Measurements from ENCODE around the gene PAIP1.

PAIP1 gene

DNA sequence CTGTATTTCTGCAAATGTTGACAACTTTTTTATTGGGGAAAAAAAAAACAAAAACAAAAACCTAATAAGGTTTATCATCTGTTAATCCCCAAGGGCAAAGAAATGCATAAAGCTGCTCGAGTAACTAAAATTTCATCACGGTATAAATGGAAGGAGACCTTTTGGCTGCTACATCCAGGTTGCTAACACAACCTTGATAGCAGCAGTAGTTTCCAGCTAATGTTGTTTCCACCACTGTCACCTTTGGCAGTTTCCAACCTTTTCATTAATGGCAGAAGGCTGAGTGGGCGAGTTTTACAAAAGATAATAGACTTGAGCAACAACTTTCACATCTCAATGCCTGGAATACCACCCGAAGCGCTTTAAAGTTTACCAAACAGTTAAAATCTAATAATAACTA is 8.5 kb downstream of the PAIP1 start:
- Histone ChIP-seq H3K9me3 (ENCODE audit: low read length) (no peaks in the 10 kb centered on the region), H3K9me2 (ENCODE audit: low read depth, low read length) (no peaks in the 10 kb centered on the region), H3K79me2 (ENCODE audit: insufficient read depth, low read length) (peaks cover 25% of the 10 kb centered on the region), H3K27me3 (ENCODE audit: insufficient read depth, low read length) (no peaks in the 10 kb centered on the region), H2AFZ (ENCODE audit: low read length) (no peak overlapping the region), H3K4me3 (ENCODE audit: low read depth, low read length, poor library complexity, severe bottlenecking) (no peak overlapping the region), H3K4me2 (ENCODE audit: low read length) (no peak overlapping the region), H3K4me1 (ENCODE audit: insufficient read depth, low read length, severe bottlenecking) (peaks cover 28% of the 10 kb centered on the region), H3K9ac (ENCODE audit: low read length) (no peak overlapping the region), H3K36me3 (ENCODE audit: insufficient read depth, low read length) (peaks cover 86% of the 10 kb centered on the region), H3K27ac (ENCODE audit: low read depth, low read length, poor library complexity, severe bottlenecking) (no peak overlapping the region), H3F3A (ENCODE audit: insufficient read depth, low read length) (no peaks in the 10 kb centered on the region), H4K20me1 (ENCODE audit: insufficient read depth, low read length) (no peaks in the 10 kb centered on the region)
- TF ChIP-seq, protein P1, sequence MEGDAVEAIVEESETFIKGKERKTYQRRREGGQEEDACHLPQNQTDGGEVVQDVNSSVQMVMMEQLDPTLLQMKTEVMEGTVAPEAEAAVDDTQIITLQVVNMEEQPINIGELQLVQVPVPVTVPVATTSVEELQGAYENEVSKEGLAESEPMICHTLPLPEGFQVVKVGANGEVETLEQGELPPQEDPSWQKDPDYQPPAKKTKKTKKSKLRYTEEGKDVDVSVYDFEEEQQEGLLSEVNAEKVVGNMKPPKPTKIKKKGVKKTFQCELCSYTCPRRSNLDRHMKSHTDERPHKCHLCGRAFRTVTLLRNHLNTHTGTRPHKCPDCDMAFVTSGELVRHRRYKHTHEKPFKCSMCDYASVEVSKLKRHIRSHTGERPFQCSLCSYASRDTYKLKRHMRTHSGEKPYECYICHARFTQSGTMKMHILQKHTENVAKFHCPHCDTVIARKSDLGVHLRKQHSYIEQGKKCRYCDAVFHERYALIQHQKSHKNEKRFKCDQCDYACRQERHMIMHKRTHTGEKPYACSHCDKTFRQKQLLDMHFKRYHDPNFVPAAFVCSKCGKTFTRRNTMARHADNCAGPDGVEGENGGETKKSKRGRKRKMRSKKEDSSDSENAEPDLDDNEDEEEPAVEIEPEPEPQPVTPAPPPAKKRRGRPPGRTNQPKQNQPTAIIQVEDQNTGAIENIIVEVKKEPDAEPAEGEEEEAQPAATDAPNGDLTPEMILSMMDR (IDR thresholded peaks at IDR 0.05; ENCODE audit: low read length) = no peak
- no peak for TF ChIP-seq EZH2 (IDR thresholded peaks at IDR 0.05; ENCODE audit: borderline replicate concordance, low read length)

DNA sequence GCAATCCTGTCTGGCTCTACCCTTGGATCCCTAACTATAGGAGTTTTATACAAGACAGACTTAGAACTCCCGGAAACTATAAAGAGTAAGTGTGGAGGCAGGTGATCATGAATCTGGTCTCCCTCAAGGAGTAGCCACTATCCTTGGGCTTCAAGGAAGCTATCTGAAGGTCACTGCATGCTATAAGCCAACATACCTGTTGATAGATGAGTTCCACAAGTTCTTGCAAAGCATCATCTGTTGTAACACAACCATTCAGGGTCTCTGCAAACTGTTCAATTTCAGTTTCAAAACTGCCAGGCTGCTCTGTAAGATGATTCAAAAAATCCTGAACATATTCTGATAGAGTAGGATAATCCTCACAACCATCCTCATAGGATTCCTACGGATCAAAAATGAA is 9.3 kb downstream of the PAIP1 start:
- no peak overlapping the region for H3K4me2 ChIP-seq (ENCODE audit: low read length)
- no peaks in the 10 kb centered on the region for H3F3A ChIP-seq (ENCODE audit: insufficient read depth, low read length)
- H3K79me2 ChIP-seq (ENCODE audit: insufficient read depth, low read length) = peaks cover 17% of the 10 kb centered on the region; the same call in 1 of the 2 replicates
- no peak overlapping the region for H3K4me3 ChIP-seq (ENCODE audit: low read depth, low read length, poor library complexity, severe bottlenecking)
- H2AFZ ChIP-seq (ENCODE audit: low read length) = no peak overlapping the region
- H3K36me3 ChIP-seq (ENCODE audit: insufficient read depth, low read length) = peaks cover 86% of the 10 kb centered on the region
- H3K9me3 ChIP-seq (ENCODE audit: low read length) = no peaks in the 10 kb centered on the region
- TF ChIP-seq, protein P1 (IDR thresholded peaks at IDR 0.05; ENCODE audit: low read length) = no peak
- no peak for TF ChIP-seq EZH2 (IDR thresholded peaks at IDR 0.05; ENCODE audit: borderline replicate concordance, low read length)
- H4K20me1 ChIP-seq (ENCODE audit: insufficient read depth, low read length) = no peaks in the 10 kb centered on the region
- peaks cover 20% of the 10 kb centered on the region for H3K4me1 ChIP-seq (ENCODE audit: insufficient read depth, low read length, severe bottlenecking)
- no peak overlapping the region for H3K9ac ChIP-seq (ENCODE audit: low read length)
- no peaks in the 10 kb centered on the region for H3K27me3 ChIP-seq (ENCODE audit: insufficient read depth, low read length)
- H3K27ac ChIP-seq (ENCODE audit: low read depth, low read length, poor library complexity, severe bottlenecking) = no peak overlapping the region
- no peaks in the 10 kb centered on the region for H3K9me2 ChIP-seq (ENCODE audit: low read depth, low read length)

DNA sequence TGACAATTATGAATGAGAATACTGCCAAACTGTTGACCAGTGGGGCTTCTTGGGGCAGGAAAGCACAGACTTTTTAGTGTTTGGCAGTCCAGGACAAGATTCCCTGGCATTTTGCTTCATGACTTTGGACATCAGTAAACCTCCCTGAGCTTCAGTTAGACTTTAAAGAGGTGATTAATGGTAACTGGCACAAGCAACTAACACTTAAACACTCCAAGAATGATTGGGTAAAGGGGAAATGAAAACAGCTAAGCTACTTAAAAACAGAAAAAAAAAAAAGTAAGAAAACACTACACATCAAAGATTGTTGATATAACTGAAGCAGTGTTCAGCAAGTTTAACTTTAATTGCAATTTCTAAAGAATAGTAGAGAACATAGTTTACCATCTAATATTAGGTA is 13.4 kb downstream of the PAIP1 start:
- Histone ChIP-seq H4K20me1 (ENCODE audit: insufficient read depth, low read length) (no peaks in the 10 kb centered on the region), H3K4me1 (ENCODE audit: insufficient read depth, low read length, severe bottlenecking) (no peaks in the 10 kb centered on the region)

More for the DNA sequence above, 13.4 kb downstream of the PAIP1 start:
- H3K36me3 ChIP-seq (ENCODE audit: insufficient read depth, low read length) = peaks cover 85% of the 10 kb centered on the region
- TF ChIP-seq, protein P1 (IDR thresholded peaks at IDR 0.05; ENCODE audit: low read length) = no peak
- TF ChIP-seq EZH2 (IDR thresholded peaks at IDR 0.05; ENCODE audit: borderline replicate concordance, low read length) = no peak
- no peak overlapping the region for H3K27ac ChIP-seq (ENCODE audit: low read depth, low read length, poor library complexity, severe bottlenecking)
- no peaks in the 10 kb centered on the region for H3F3A ChIP-seq (ENCODE audit: insufficient read depth, low read length)
- H3K9ac ChIP-seq (ENCODE audit: low read length) = no peak overlapping the region
- no peaks in the 10 kb centered on the region for H3K27me3 ChIP-seq (ENCODE audit: insufficient read depth, low read length)
- 0 out of 2 replicates have a peak, but pooled peaks cover 3% of the 10 kb centered on the region for H3K79me2 ChIP-seq (ENCODE audit: insufficient read depth, low read length)
- H3K4me2 ChIP-seq (ENCODE audit: low read length) = no peak overlapping the region
- no peak overlapping the region for H2AFZ ChIP-seq (ENCODE audit: low read length)
- no peaks in the 10 kb centered on the region for H3K9me2 ChIP-seq (ENCODE audit: low read depth, low read length)
- H3K9me3 ChIP-seq (ENCODE audit: low read length) = no peaks in the 10 kb centered on the region
- H3K4me3 ChIP-seq (ENCODE audit: low read depth, low read length, poor library complexity, severe bottlenecking) = no peak overlapping the region
